Glutamatergic neuron (in vitro differentiated cells): ENCODE measurements around the gene TCEA2. TPM values are rescaled to one million over a fixed set of nuclear protein-coding genes. Genes with fewer than 3 reads are reported as not detected.
A peak's percentile ranks its signal among the peaks of the same experiment; 100 is the strongest.

Experiments
- DNase-seq: peaks from one replicate; pipeline ENCODE4 v3.0.0; 2022
- H3K27ac Mint-ChIP-seq: one replicate; pipeline ENCODE4 v1.8.0; 2020; ENCODE audit warnings: mild to moderate bottlenecking, mixed read lengths, inconsistent platforms; ENCODE audit not compliant: unreplicated experiment
- H3K27me3 Mint-ChIP-seq: one replicate; pipeline ENCODE4 v1.8.0; 2020; ENCODE audit warnings: mild to moderate bottlenecking, moderate library complexity, mixed read lengths, inconsistent platforms; ENCODE audit not compliant: unreplicated experiment
- H3K36me3 Mint-ChIP-seq: one replicate; pipeline ENCODE4 v1.8.0; 2020; ENCODE audit warnings: mild to moderate bottlenecking, mixed read lengths, inconsistent platforms; ENCODE audit not compliant: unreplicated experiment
- H3K4me1 Mint-ChIP-seq: one replicate; pipeline ENCODE4 v1.8.0; 2020; ENCODE audit warnings: mild to moderate bottlenecking, low read depth, mixed read lengths, inconsistent platforms; ENCODE audit not compliant: unreplicated experiment
- H3K4me3 Mint-ChIP-seq: one replicate; pipeline ENCODE4 v1.8.0; 2020; ENCODE audit warnings: mild to moderate bottlenecking, mixed read lengths, inconsistent platforms; ENCODE audit not compliant: unreplicated experiment
- H3K9me3 Mint-ChIP-seq: one replicate; pipeline ENCODE4 v1.8.0; 2020; ENCODE audit warnings: mild to moderate bottlenecking, moderate library complexity, mixed read lengths, inconsistent platforms; ENCODE audit not compliant: unreplicated experiment
- CTCF ChIP-seq: fragments of 200-600 bp; sonication (generic); IDR thresholded peaks from one replicate; pipeline ENCODE4 v1.5.0; 2021; ENCODE audit not compliant: partially characterized antibody, unreplicated experiment
- total RNA-seq: library from RNA; stranded (reverse); fragmentation: NEBNext Ultra II Directional; extraction: Animal tissue kit (Norgen Biotek cat#: 25700); gene quantifications from one replicate; pipeline ENCODE4 v1.2.1, GENCODE V29; 2021; ENCODE audit not compliant: unreplicated experiment

TCEA2 gene
- total RNA-seq, 1 donor from 2014 or later, result 102 TPM

GRCh38 chr20:64056639-64056888 lies 6.4 kb upstream of the TCEA2 start:
- Mint-ChIP-seq H3K4me3 (no peak overlapping the region), H3K27me3 (peaks cover 18% of the 10 kb centered on the region), H3K36me3 (no peaks in the 10 kb centered on the region), H3K4me1 (peaks cover 6% of the 10 kb centered on the region), H3K9me3 (peaks cover 2% of the 10 kb centered on the region), H3K27ac (no peak overlapping the region)
- no peak for TF ChIP-seq CTCF
- DNase-seq, result no peak

GRCh38 chr20:64056889-64057627 lies 5.9 kb upstream of the TCEA2 start:
- H3K4me1 Mint-ChIP-seq, result peaks cover 6% of the 10 kb centered on the region
- H3K27ac Mint-ChIP-seq, result no peak overlapping the region
- H3K4me3 Mint-ChIP-seq, result no peak overlapping the region
- H3K9me3 Mint-ChIP-seq, result peaks cover 3% of the 10 kb centered on the region
- peaks cover 18% of the 10 kb centered on the region for H3K27me3 Mint-ChIP-seq
- no peaks in the 10 kb centered on the region for H3K36me3 Mint-ChIP-seq
- DNase-seq, result no peak
- TF ChIP-seq CTCF, result no peak

- H3K36me3 Mint-ChIP-seq, result no peaks in the 10 kb centered on the region
- H3K27ac Mint-ChIP-seq, result no peak overlapping the region
- no peak overlapping the region for H3K4me3 Mint-ChIP-seq
- peak; percentile 83 for TF ChIP-seq CTCF
- peak; percentile 86 for DNase-seq
- H3K4me1 Mint-ChIP-seq, result peaks cover 6% of the 10 kb centered on the region
- peaks cover 3% of the 10 kb centered on the region for H3K9me3 Mint-ChIP-seq
- H3K27me3 Mint-ChIP-seq, result peaks cover 18% of the 10 kb centered on the region
These were observed 5.1 kb upstream of the TCEA2 start for GRCh38 chr20:64057628-64058498.

GRCh38 chr20:64058536-64058935 lies 4.5 kb upstream of the TCEA2 start:
- peaks cover 3% of the 10 kb centered on the region for H3K9me3 Mint-ChIP-seq
- H3K27me3 Mint-ChIP-seq, result peaks cover 14% of the 10 kb centered on the region
- H3K27ac Mint-ChIP-seq, result no peak overlapping the region
- DNase-seq, result no peak
- no peaks in the 10 kb centered on the region for H3K36me3 Mint-ChIP-seq
- no peak for TF ChIP-seq CTCF
- peaks cover 4% of the 10 kb centered on the region for H3K4me1 Mint-ChIP-seq
- H3K4me3 Mint-ChIP-seq, result no peak overlapping the region

- Mint-ChIP-seq H3K4me3 (peak overlapping the region; percentile 65), H3K4me1 (peaks cover 8% of the 10 kb centered on the region), H3K27ac (no peak overlapping the region), H3K36me3 (no peaks in the 10 kb centered on the region), H3K9me3 (peaks cover 3% of the 10 kb centered on the region), H3K27me3 (peaks cover 5% of the 10 kb centered on the region)
- DNase-seq, result no peak
- TF ChIP-seq CTCF, result no peak
These were observed 762 bp upstream of the TCEA2 start for GRCh38 chr20:64062276-64062595.
